Common myeloid progenitor, CD34-positive (primary cell): ENCODE measurements around the gene NT5C2. TPM values are rescaled to one million over a fixed set of nuclear protein-coding genes. Genes with fewer than 3 reads are reported as not detected.

Source experiments
- CTCF ChIA-PET: fragments of 350-600 bp; sonication (Branson Sonifier 250); formaldehyde crosslinking; loops from one replicate; lab custom pipeline; 2021; ENCODE audit warnings: antibody characterized with exemption; lab: Charles Lee
- POLR2A ChIA-PET: fragments of 350-600 bp; sonication (Branson Sonifier 250); formaldehyde crosslinking; loops from one replicate; lab custom pipeline; 2021; ENCODE audit warnings: antibody characterized with exemption; lab: Charles Lee
- DNase-seq, 3 donors: peaks; one replicate each; pipeline versions ENCODE4 v3.0.0 to v3.0.0-alpha.2; 2013
- H3K27ac ChIP-seq, 2 experiments: 1 replicate in 1 of 2; 2 replicates in 1 of 2; pipeline ENCODE4 v1.7.0; 2013; ENCODE audit warnings: inconsistent platforms in 2 of 2, low read length in 2 of 2, mild to moderate bottlenecking in 2 of 2, low read depth in 1 of 2, moderate library complexity in 1 of 2; ENCODE audit not compliant: severe bottlenecking in 2 of 2, insufficient read depth in 1 of 2, poor library complexity in 1 of 2
- H3K27me3 ChIP-seq, 5 experiments: replicated peaks in 2 of 5; 1 replicate in 3 of 5; 2 replicates in 2 of 5; pipeline versions ENCODE4 v1.6.1 to v1.7.0; 2013; ENCODE audit warnings: low read length in 4 of 5, mild to moderate bottlenecking in 2 of 5, moderate library complexity in 2 of 5, inconsistent platforms in 1 of 5; ENCODE audit not compliant: insufficient read depth in 5 of 5, control insufficient read depth in 4 of 5
- H3K36me3 ChIP-seq, 4 experiments: 1 replicate in 2 of 4; 2 replicates in 2 of 4; pipeline versions ENCODE4 v1.6.1 to v1.7.0; 2013; ENCODE audit warnings: low read length in 3 of 4, control low read depth in 1 of 4, mild to moderate bottlenecking in 1 of 4; ENCODE audit not compliant: control insufficient read depth in 4 of 4, insufficient read depth in 4 of 4
- H3K4me1 ChIP-seq, 4 experiments: 1 replicate in 3 of 4; 2 replicates in 1 of 4; pipeline versions ENCODE4 v1.6.1 to v1.7.1; 2013; ENCODE audit warnings: low read length in 3 of 4, mild to moderate bottlenecking in 3 of 4, control low read depth in 1 of 4, inconsistent platforms in 1 of 4, moderate library complexity in 1 of 4; ENCODE audit not compliant: control insufficient read depth in 4 of 4, insufficient read depth in 4 of 4; ENCODE audit errors: control extremely low read depth in 1 of 4
- H3K4me3 ChIP-seq, 7 experiments: 1 replicate in 4 of 7; 2 replicates in 3 of 7; pipeline versions ENCODE4 v1.5.1 to v1.7.0; 2013; ENCODE audit warnings: mild to moderate bottlenecking in 7 of 7, low read length in 6 of 7, moderate library complexity in 6 of 7, inconsistent platforms in 2 of 7, low read depth in 2 of 7, control low read depth in 1 of 7; ENCODE audit not compliant: insufficient read depth in 4 of 7, control insufficient read depth in 1 of 7; ENCODE audit errors: extremely low read depth in 1 of 7
- H3K9me3 ChIP-seq, 5 experiments: 1 replicate in 4 of 5; 2 replicates in 1 of 5; pipeline versions ENCODE4 v1.6.1 to v1.7.1; 2013; ENCODE audit warnings: low read length in 4 of 5, mild to moderate bottlenecking in 2 of 5, inconsistent platforms in 1 of 5, low read depth in 1 of 5, moderate library complexity in 1 of 5; ENCODE audit not compliant: control insufficient read depth in 4 of 5, insufficient read depth in 2 of 5; ENCODE audit errors: control extremely low read depth in 1 of 5
- WGBS: methylation state at CpG from one replicate; pipeline ENCODE4 v1.1.5; 2013; ENCODE audit not compliant: insufficient coverage; 5-methylcytosine and 5-hydroxymethylcytosine counted together
- polyA plus RNA-seq: library from polyadenylated mRNA; unstranded; fragments of 120-200 nt; gene quantifications from one replicate; pipeline ENCODE4 v1.2.1, GENCODE V29; 2013

Gene NT5C2
- polyA plus RNA-seq: 194 TPM

DNA sequence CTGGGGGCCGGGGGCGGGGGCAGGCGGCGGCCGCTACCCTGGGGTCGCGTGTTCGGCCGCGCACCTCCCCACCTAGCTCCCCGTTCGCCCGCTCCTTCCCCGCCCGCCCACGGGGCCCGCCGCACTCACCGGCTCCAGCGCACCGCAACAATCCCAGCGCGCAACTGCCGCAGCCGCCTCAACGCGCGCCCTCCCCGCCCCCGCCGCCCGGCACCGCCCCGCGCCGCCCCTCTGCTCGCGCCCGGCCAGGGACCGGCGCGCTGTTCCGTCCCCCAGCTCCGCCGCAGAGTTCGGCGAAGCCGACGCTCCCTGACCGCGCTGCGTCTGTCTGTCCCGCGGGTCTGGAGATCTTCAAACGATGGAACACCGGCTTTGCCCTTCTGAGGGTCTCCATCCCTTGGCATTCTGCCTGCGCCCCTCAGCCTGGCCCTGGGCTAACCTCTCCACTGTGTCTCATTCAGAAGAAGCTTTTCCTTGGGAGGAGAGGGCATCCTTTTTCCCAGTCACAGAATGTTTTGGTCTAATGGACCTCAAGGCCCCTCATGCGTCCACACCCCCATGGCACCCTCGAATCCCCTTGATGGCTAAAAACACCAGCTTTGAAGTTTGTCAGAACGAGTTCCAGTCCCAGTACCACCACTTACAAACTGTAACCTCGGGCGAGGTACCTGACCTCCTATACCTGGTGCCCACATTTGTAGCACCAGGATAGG lies at the start of gene NT5C2:
Gene NT5C2, minus strand, starts transcription at position 166 of the 713 bp plus-strand sequence. CDS start 18,314 bp downstream, outside the sequence.
- Histone ChIP-seq H3K36me3 (peaks cover 0 to 7% (median 0%) of the 10 kb centered on the region in 4 experiments), H3K4me3 (peak within 1 kb of the TSS; percentile 84 to 93 (median 89)), H3K4me1 (peaks cover 36 to 63% (median 47%) of the 10 kb centered on the region in 4 experiments), H3K27me3 (no peaks in the 10 kb centered on the region), H3K27ac (peak within 1 kb of the TSS; percentile 90 to 96), H3K9me3 (no peaks in the 10 kb centered on the region)
- DNase-seq: peak; percentile 71 to 88 (median 82)
- CTCF ChIA-PET: interaction anchor here (0.5 to 4.5 kb wide), 9 partner anchors 9 to 51 kb away, joined by 3 to 19 read pairs (median 4); partner anchors contain the start of gene RPEL1
- 6% methylated on average over 46 of the region's 62 CpGs for WGBS
- POLR2A ChIA-PET: interaction anchor here (0.8 to 2.7 kb wide), 4 partner anchors 9 to 48 kb away, joined by 3 to 10 read pairs (median 4); no protein-coding TSS in a partner anchor

DNA sequence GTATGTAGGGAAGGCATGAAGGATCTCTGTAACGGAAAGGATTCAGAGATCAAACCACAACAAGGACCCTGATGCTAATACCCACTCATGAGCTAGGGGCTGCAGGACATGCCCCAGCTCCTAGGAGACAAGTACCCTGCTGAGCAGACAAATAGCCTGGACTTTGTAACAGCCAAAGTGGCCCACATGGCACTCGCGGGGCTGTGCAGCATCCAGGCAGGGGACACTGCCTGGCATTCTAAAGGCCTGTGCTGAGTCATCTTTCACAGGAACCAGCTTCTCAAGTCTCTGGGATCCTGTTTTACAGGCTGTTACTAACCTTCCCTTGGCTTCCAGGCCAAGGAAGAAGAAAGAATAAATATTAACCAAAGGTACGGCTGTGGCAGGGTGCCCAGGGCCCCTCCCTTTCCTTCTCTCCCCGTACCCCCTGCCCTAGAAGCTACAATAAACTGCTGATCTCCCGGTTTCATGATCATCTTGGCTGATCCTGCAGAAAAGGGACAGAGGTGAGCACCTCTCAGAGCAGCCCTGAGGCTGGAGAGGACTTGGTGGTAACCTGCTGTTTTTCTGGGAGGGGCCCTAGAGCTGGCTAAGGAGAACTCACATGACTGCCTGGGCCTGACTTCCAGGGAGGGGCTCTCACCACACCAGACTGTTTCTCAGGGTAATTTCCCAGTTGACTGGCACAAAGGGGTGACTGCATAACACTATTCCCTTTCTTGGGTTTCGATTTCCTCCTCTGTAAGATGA lies 48.4 kb upstream of the NT5C2 start:
- Histone ChIP-seq H3K36me3 (no peaks in the 10 kb centered on the region), H3K27me3 (no peaks in the 10 kb centered on the region), H3K4me3 (peak overlapping the region in 5 of 7 experiments; percentile 17 to 68 (median 33)), H3K27ac (peak overlapping the region; percentile 67 to 75), H3K9me3 (no peaks in the 10 kb centered on the region), H3K4me1 (peaks cover 8 to 29% (median 27%) of the 10 kb centered on the region in 4 experiments)
- DNase-seq: peak; percentile 66 to 89 (median 85)
- CTCF ChIA-PET: interaction anchor here (0.7 to 1.8 kb wide), 10 partner anchors 9 to 406 kb away, joined by 3 to 7 read pairs (median 3); no protein-coding TSS in a partner anchor
- WGBS: 27% methylated on average over 5 of the region's 7 CpGs
- POLR2A ChIA-PET: interaction anchor here (0.7 to 2.0 kb wide), 3 partner anchors 12 to 125 kb away, joined by 3 to 10 read pairs (median 3); partner anchors contain the start of gene NT5C2

DNA sequence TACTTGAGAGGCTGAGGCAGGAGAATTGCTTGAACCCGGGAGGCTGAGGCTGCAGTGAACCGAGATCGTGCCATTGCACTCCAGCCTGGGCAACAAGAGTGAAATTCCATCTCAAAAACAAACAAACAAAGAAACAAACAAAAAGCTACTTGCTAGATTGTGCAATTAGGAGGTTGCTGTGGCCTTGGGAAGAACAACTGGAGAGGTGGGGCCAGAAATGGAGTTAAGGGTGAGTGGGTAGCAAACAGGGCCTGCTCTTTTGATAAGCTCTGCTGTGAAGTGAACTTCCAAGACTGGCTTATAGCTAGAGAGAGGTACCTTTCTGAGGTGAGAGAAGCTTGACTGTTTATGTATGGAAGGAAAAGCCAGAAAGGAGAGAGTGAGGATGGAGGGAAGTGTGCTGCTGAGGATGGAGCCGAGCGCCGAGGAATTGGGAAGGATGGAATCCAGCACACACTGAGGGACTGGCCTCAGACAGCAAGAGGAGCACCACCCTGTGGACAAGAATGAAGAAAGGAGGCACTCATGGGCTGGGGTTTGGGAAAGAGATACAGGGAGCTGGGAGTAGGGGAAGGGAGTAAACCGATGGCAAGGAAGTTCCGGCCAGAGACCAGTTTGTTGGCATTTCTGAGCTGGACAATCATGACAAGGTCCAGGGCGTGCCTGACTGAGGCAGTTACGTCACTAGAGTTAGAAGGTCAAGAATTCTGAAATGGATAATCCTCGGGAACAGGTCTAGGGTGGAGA lies 45.6 kb upstream of the NT5C2 start:
- Histone ChIP-seq H3K9me3 (no peaks in the 10 kb centered on the region), H3K4me1 (peaks cover 8 to 27% (median 26%) of the 10 kb centered on the region in 4 experiments), H3K27ac (no peak overlapping the region), H3K4me3 (no peak overlapping the region), H3K36me3 (no peaks in the 10 kb centered on the region), H3K27me3 (no peaks in the 10 kb centered on the region)
- ChIA-PET POLR2A (no interaction called here), CTCF (interaction anchor here (0.9 to 1.8 kb wide), 7 partner anchors 9 to 125 kb away, joined by 3 to 4 read pairs (median 3); no protein-coding TSS in a partner anchor)
- no peak for DNase-seq
- WGBS: 100% methylated on average over 10 of the region's 11 CpGs

DNA sequence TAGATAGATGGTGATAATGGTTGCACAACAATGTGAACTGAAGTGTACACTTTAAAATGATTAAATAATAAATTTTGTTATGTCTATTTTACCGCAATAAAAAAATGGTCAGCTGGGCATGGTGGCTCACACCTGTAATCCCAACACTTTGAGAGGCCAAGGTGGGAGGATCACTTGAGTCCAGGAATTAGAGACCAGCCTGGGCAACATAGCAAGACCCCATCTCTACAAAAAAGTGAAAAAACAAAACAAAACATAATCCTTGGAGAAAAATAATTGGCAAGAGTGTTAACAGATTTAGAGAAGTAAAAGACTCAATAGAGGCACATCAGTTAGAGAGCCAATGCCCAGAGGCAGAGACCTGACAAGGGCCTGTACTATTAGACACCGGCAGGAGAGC lies 42.7 kb upstream of the NT5C2 start:
- ChIA-PET CTCF (interaction anchor here (1.4 to 2.6 kb wide), 2 partner anchors 8 to 10 kb away, joined by 4 to 8 read pairs; no protein-coding TSS in a partner anchor), POLR2A (no interaction called here)

DNA sequence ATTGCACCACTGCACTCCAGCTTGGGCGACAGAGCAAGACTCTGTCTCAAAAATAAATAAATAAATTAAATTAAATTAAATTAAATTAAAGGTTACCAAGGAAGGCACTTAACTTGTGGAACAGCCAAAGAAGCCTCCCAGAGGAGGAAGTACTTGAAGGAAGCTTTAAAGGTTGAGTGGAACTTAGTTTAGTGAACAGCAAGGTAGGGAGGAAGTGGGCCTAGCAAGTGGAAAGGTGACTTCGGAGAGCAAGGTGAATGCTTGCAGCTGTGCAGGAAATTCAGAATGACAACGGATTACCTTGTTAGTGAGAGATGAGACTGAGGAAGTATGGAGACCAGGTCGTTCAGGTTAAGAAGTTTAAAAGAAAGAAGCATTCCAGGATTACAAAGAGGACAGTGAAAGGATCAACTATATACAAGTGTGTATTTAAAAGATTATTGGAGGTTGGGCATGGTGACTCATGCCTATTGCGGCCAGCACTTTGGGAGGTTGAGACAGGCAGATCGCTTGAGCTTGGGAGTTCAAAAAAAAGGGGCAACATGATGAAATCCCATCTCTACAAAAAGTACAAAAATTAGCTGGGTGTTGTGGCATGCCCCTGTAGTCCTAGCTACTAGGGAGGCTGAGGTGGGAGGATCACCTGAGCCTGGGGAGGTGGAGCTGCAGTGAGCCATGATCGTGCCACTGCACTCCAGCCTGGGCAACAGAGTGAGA lies 39.9 kb upstream of the NT5C2 start:
- H3K9me3 ChIP-seq: no peaks in the 10 kb centered on the region
- no peaks in the 10 kb centered on the region for H3K36me3 ChIP-seq
- POLR2A ChIA-PET: no interaction called here
- WGBS: 57% methylated on average over 5 of the region's 7 CpGs
- no peak overlapping the region for H3K4me3 ChIP-seq
- DNase-seq: no peak
- H3K27me3 ChIP-seq: no peaks in the 10 kb centered on the region
- H3K27ac ChIP-seq: no peak overlapping the region
- CTCF ChIA-PET: interaction anchor here (0.8 kb wide), 1 partner anchor 8 kb away, joined by 3 read pairs; no protein-coding TSS in a partner anchor
- H3K4me1 ChIP-seq: peaks cover 0 to 5% (median 0%) of the 10 kb centered on the region in 4 experiments

More for the DNA sequence above, 42.7 kb upstream of the NT5C2 start:
- no peak overlapping the region for H3K4me3 ChIP-seq
- peaks cover 4 to 14% (median 8%) of the 10 kb centered on the region in 4 experiments for H3K4me1 ChIP-seq
- no peaks in the 10 kb centered on the region for H3K36me3 ChIP-seq
- WGBS: 100% methylated on average over 1 of the region's 2 CpGs
- no peak for DNase-seq
- H3K27ac ChIP-seq: no peak overlapping the region
- no peaks in the 10 kb centered on the region for H3K27me3 ChIP-seq
- no peaks in the 10 kb centered on the region for H3K9me3 ChIP-seq

DNA sequence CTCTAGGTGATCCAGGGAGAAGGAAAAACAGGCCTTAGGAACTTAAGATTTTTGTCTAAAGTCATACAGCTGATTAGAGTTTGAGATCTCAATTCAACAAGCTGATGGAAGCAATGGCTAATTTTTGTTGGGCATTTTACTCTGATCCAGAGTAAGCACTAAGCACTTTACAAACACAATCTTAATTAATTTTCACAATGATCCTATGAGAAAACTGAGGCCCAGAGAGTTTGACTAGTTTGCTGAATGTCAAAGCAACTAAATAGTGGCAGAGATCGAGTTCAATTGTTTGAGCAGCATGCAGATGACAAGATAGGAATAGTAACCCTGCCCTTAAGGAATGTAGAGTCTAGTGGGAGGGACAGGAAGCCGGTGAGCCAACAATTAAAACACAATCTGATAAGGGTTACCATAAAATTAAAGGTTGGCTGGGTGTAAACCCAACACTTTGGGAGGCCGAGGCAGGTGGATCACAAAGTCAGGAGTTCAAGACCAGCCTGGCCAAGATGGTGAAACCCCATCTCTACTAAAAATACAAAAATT lies 39.1 kb upstream of the NT5C2 start:
- peaks cover 0 to 5% (median 0%) of the 10 kb centered on the region in 4 experiments for H3K4me1 ChIP-seq
- no peaks in the 10 kb centered on the region for H3K9me3 ChIP-seq
- DNase-seq: no peak
- ChIA-PET CTCF (interaction anchor here (0.7 to 0.8 kb wide), 2 partner anchors 9 to 38 kb away, joined by 3 read pairs; no protein-coding TSS in a partner anchor), POLR2A (no interaction called here)
- H3K4me3 ChIP-seq: no peak overlapping the region
- WGBS: 89% methylated on average over 1 of the region's 3 CpGs
- H3K27ac ChIP-seq: no peak overlapping the region
- H3K36me3 ChIP-seq: no peaks in the 10 kb centered on the region
- no peaks in the 10 kb centered on the region for H3K27me3 ChIP-seq
